ENCODE results near the gene PARP15.

GRCh38 chr3:122628567-122628966 is 51.1 kb downstream of the PARP15 start:
- TF ChIP-seq CTCF (IDR thresholded peaks at IDR 0.05) (no peak), EP300 (IDR thresholded peaks at IDR 0.05) (no peak), POLR2A (IDR thresholded peaks at IDR 0.05) (no peak), POLR2AphosphoS5 (IDR thresholded peaks at IDR 0.05) (no peak)

Data from gastroesophageal sphincter (tissue), 3 donors.